Adrenal gland (tissue), 12 donors: ENCODE measurements around the gene KIF5C. TPM values are rescaled to one million over a fixed set of nuclear protein-coding genes. Genes with fewer than 3 reads are reported as not detected.

Source experiments
- DNase-seq, 7 donors: peaks; one replicate each; pipeline ENCODE4 v3.0.0-alpha.2; 2019 to 2020
- H3K27ac ChIP-seq, 5 donors: fragments of 200-600 bp; sonication (generic) in 4 of 5; 1 replicate in 3 of 5; 2 replicates in 2 of 5; pipeline versions ENCODE4 v1.5.1 to v1.8.0; 2016 to 2020; ENCODE audit warnings: mild to moderate bottlenecking in 1 of 5
- H3K27me3 ChIP-seq: fragments of 200-600 bp; 2 replicates; pipeline ENCODE4 v1.8.0; 2021
- H3K36me3 ChIP-seq, 2 donors: fragments of 200-600 bp; replicated peaks in 1 of 2; 1 replicate in 1 of 2; 2 replicates in 1 of 2; pipeline versions ENCODE4 v1.5.1 to v1.8.0; 2018 to 2022
- H3K4me1 ChIP-seq, 2 donors: fragments of 200-600 bp; replicated peaks in 1 of 2; 1 replicate in 1 of 2; 2 replicates in 1 of 2; pipeline versions ENCODE4 v1.5.1 to v1.8.0; 2018 to 2021
- H3K4me3 ChIP-seq, 4 donors: fragments of 200-600 bp; sonication (generic) in 3 of 4; one replicate each; pipeline ENCODE4 v1.5.1; 2016 to 2018
- H3K9me3 ChIP-seq, 3 donors: fragments of 200-600 bp; sonication (generic) in 1 of 3; replicated peaks in 1 of 3; 1 replicate in 2 of 3; 2 replicates in 1 of 3; pipeline versions ENCODE4 v1.5.1 to v1.8.0; 2016 to 2021
- CTCF ChIP-seq, 6 experiments: fragments of 450-650 bp in 4 of 6; fragments of 200-600 bp in 2 of 6; sonication (generic) in 1 of 6; IDR thresholded peaks; 1 replicate in 5 of 6; 2 replicates in 1 of 6; pipeline versions ENCODE4 v1.5.1 to v1.8.0; 2016 to 2021; ENCODE audit warnings: antibody characterized with exemption in 6 of 6, mild to moderate bottlenecking in 2 of 6, moderate library complexity in 1 of 6
- POLR2A ChIP-seq, 2 donors: fragments of 450-650 bp; IDR thresholded peaks; one replicate each; pipeline ENCODE4 v1.6.1; 2017; ENCODE audit warnings: antibody characterized with exemption in 2 of 2, mild to moderate bottlenecking in 2 of 2, moderate library complexity in 1 of 2
- WGBS, 4 donors: extraction: QIAGEN DNeasy Blood & Tissue Kit in 2 of 4; methylation state at CpG; one replicate each; pipeline versions ENCODE4 v1.1.5 to v1.1.7; 2013 to 2017; 5-methylcytosine and 5-hydroxymethylcytosine counted together
- intact Hi-C, 2 donors: fragments of 100-400 bp; cut with DNase I; formaldehyde crosslinking; loops; one replicate each; pipeline versions ENCODE4 v1.14.1 to v1.15.0; 2022 to 2023
- polyA plus RNA-seq, 3 donors: library from polyadenylated mRNA; stranded (reverse); fragments of 200-250 nt in 2 of 3; fragments of 350-450 nt in 1 of 3; fragmentation: Illumina TruSeq in 1 of 3; extraction: RNeasy Lipid Tissue Mini Kit (QIAGEN cat#74804) in 1 of 3; gene quantifications; one replicate each; pipeline ENCODE4 v1.2.3, GENCODE V29; 2013 to 2014
- total RNA-seq, 9 donors: library from RNA; depleted of rRNA in 4 of 9; stranded (reverse); fragments of >200 nt in 4 of 9; fragments of 120-200 nt in 1 of 9; fragmentation: NEBNext Ultra II Directional in 1 of 9; extraction: Animal tissue kit (Norgen Biotek cat#: 25700) in 1 of 9; gene quantifications; one replicate each; pipeline versions ENCODE4 v1.1.0 to v1.2.4, GENCODE V29; 2013 to 2023
- donor health status: healthy with polysubstance abuse.
- donor health status: Bipolar disorder and iron deficiency.
- donor health status: DM: yes; HTN: yes; CAD: no.
- donor health status: DM: no; HTN: no; CAD: no.
- donor health status: DM: no; HTN: no; CAD: no.
- donor health status: DM: yes; HTN: yes; CAD: no.

Gene KIF5C
- total and polyA plus RNA-seq, 12 donors: 9.1 to 62.1 (median 19.3) TPM

- Histone ChIP-seq H3K4me1 (peaks cover 0 to 3% of the 10 kb centered on the region in 2 donors), H3K27ac (no peak overlapping the region), H3K9me3 (no peaks in the 10 kb centered on the region), H3K4me3 (no peak overlapping the region), H3K27me3 (no peaks in the 10 kb centered on the region), H3K36me3 (no peaks in the 10 kb centered on the region)
- no peak for TF ChIP-seq CTCF (IDR thresholded peaks at IDR 0.05)
- TF ChIP-seq POLR2A (IDR thresholded peaks at IDR 0.05): no peak
- intact Hi-C loops: no loop called here
- DNase-seq: no peak
These were observed 14.0 kb downstream of the KIF5C start for GRCh38 chr2:148888986-148889385.

GRCh38 chr2:148893906-148894305 lies 18.9 kb downstream of the KIF5C start:
- Histone ChIP-seq H3K4me1 (no peaks in the 10 kb centered on the region), H3K27me3 (no peaks in the 10 kb centered on the region), H3K9me3 (no peaks in the 10 kb centered on the region), H3K36me3 (no peaks in the 10 kb centered on the region), H3K4me3 (no peak overlapping the region), H3K27ac (no peak overlapping the region)
- intact Hi-C loops: no loop called here
- no peak for TF ChIP-seq POLR2A (IDR thresholded peaks at IDR 0.05)
- no peak for TF ChIP-seq CTCF (IDR thresholded peaks at IDR 0.05)
- DNase-seq: no peak

- WGBS, 4 donors: 68 to 92% (median 84%) methylated on average over 4 of the region's 4 CpGs
These were observed 21.1 kb downstream of the KIF5C start for GRCh38 chr2:148896136-148896535.

GRCh38 chr2:148899638-148900318 lies 24.8 kb downstream of the KIF5C start:
- intact Hi-C loops: no loop called here
- WGBS, 4 donors: 96 to 99% (median 97%) methylated on average over 7 of the region's 7 CpGs

More at GRCh38 chr2:148896136-148896535, 21.1 kb downstream of the KIF5C start:
- no peak for DNase-seq
- H3K4me3 ChIP-seq: no peak overlapping the region
- H3K27ac ChIP-seq: no peak overlapping the region
- intact Hi-C loops: no loop called here
- no peaks in the 10 kb centered on the region for H3K4me1 ChIP-seq
- no peak for TF ChIP-seq POLR2A (IDR thresholded peaks at IDR 0.05)
- TF ChIP-seq CTCF (IDR thresholded peaks at IDR 0.05): no peak
- no peaks in the 10 kb centered on the region for H3K36me3 ChIP-seq
- no peaks in the 10 kb centered on the region for H3K9me3 ChIP-seq
- H3K27me3 ChIP-seq: no peaks in the 10 kb centered on the region

More at GRCh38 chr2:148899638-148900318, 24.8 kb downstream of the KIF5C start:
- no peaks in the 10 kb centered on the region for H3K36me3 ChIP-seq
- H3K27ac ChIP-seq: no peak overlapping the region
- H3K27me3 ChIP-seq: no peaks in the 10 kb centered on the region
- H3K4me1 ChIP-seq: no peaks in the 10 kb centered on the region
- no peaks in the 10 kb centered on the region for H3K9me3 ChIP-seq
- TF ChIP-seq CTCF (IDR thresholded peaks at IDR 0.05) (no peak), POLR2A (IDR thresholded peaks at IDR 0.05) (no peak)
- no peak overlapping the region for H3K4me3 ChIP-seq
- DNase-seq: no peak
